GM19023 (cell line): ENCODE data around the gene ZNF2.
"Not testable (repeated sequence)": the region's sequence is repeated elsewhere in the genome, so short reads cannot be mapped to it uniquely, and the experiment has no call there.

Source experiments
- ATAC-seq: cut with Tn5 transposase; IDR thresholded peaks from one replicate; pipeline ENCODE4 v1.9.1; 2021; ENCODE audit warnings: mild to moderate bottlenecking, moderate library complexity; ENCODE audit not compliant: unreplicated experiment

The ZNF2 gene

DNA sequence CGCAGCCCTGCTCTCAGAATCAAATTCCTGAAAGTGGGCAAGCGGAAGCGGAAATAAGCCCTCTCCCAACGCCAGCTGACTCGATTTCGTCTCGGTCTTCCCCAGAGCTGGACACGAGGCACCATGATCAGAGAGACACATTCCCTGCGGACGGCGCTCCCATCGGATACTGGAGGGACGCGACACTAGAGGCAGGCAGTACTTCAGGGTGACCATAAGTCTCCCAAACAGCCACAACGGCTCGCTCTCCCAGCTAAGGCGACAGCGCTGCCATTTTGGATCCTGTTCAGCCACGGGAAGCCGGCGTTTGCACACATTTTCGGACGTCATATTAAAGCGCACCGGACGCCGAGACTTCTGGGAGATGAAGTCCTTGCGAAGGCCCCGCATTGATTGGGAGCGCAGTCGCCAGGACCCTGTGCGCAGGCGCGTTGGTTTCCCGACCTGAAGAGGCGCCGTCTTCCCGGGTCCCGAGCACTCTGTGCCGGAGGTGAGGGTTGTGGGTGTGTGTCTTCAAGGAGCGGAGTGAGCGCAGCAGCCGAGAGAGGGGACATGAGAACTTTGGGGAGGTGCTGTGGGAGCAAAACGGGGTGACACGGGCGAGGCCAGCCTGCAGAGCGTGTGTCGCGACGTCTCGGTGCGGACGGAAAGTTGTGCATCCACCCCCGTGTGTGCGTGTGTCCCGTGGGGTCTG lies at the start of gene ZNF2:
Gene ZNF2 (plus strand): TSS at position 439 of the 694 bp plus-strand sequence. CDS start 10,418 bp downstream, outside the sequence.
- ATAC-seq, result peak; percentile 92

DNA sequence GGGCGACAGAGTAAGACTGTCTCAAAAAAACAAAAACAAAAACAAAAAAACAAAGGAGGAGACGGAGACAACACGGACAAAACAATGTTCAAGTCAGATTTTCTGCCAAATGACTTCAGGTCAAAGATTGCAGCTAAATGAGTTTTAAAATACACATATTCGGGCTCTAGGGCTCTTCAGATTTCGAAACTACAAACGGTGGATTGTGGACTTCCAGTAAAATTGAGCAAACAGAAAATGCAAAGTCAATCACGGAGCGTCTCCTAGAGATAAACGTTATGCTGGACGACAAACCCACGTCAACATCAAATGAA lies 44.6 kb upstream of the ZNF2 start:
- peak; percentile 2 for ATAC-seq

DNA sequence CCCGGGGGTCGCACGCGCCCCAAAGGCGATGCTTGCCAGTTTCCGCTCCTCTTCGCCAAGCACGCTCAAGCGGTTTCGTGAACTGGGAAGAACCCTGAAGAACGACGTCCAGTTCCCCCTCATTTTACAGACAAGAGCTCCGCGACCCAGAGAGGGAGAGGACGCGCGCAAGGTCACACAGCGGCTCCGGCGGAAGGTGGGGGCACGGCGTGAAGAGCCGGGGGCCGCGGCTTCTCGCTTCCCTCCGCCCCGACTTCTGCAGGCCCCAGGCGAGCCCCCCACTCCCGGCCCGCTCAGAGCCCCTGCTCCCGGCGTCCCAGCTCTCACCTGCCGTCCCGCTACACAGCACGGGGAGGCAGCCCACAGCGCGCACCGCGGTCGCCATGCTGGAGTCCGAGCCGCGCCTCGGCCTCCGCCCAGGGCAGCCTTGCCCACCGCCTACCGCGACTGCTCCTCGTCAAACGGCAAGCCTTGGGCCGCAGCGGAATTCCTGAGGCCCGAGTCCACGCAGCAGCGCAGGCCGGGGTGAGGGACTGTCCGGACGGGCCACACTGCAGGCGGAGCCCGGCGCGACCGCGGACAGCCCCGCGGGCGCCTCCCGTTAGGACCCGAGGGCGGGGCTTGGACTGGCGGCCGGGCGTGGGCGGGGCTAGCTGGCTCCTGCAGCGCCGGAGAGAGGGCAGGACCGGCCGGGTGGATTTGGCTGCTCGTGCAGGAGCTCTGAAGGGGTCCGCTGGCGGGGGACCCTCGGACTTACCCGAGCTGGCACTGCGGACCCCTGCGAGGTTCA lies 44.0 kb upstream of the ZNF2 start, which contains the start of gene MRPS5:
Gene MRPS5 (minus strand): TSS at position 402 of the 790 bp plus-strand sequence. CDS start 17 bp downstream, at position 385.
- ATAC-seq, result peak; percentile 96

DNA sequence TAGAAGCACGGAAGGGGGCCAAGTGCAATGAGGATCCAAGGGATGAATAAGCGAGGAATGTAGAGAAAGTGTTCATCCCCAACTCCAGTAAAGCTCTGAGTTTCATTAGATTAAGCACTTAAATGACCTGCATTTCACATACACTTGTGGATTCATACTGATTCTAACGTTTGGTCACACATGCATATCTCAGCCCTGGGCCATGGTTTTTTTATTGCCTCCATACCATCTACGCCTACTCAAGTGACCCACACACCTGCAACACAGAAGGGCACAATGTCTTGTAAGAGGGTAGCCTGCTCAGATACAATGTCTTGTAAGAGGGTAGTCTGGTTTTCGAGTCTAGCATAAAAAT lies 43.4 kb upstream of the ZNF2 start:
- ATAC-seq, result peak; percentile 16

DNA sequence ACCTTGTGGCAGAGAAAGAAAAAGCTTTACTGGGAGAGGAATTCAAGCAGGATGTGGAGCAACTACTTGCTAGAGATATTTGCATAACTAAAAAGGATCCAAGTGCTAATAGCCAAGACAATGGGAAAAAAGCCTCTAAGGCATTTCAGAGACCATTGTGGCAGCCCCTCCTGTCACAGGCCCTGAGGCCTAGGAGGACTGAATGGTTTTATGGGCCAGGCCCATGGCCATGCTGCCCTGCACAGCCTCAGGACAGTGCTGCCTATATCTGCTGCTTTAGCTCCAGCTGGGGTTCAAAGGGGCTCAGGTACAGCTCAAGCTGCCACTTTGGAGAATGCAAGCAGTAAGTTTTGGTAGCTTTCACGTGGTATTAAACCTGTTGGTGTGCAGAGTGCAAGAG lies 26.9 kb upstream of the ZNF2 start:
- ATAC-seq, result no peak

DNA sequence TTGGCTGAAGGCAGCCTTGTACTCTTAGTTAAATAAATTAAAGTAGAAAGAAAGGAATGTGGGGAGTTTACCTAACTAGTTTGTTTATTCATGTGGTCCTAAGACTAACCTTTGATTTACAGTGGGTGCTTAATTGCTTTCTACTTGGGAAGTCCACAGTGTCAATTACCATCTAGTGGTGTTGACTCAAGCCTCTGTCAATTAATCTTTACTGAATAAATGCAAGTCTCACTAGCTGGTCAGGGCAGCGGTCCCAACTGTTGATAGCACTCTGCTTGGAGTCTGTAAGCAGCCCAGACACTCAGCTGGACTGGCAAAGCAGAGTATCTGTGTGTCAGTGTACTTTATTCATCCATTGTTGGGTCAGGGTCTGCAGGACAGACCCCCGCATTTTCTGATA lies 21.8 kb upstream of the ZNF2 start:
- ATAC-seq, result no peak

DNA sequence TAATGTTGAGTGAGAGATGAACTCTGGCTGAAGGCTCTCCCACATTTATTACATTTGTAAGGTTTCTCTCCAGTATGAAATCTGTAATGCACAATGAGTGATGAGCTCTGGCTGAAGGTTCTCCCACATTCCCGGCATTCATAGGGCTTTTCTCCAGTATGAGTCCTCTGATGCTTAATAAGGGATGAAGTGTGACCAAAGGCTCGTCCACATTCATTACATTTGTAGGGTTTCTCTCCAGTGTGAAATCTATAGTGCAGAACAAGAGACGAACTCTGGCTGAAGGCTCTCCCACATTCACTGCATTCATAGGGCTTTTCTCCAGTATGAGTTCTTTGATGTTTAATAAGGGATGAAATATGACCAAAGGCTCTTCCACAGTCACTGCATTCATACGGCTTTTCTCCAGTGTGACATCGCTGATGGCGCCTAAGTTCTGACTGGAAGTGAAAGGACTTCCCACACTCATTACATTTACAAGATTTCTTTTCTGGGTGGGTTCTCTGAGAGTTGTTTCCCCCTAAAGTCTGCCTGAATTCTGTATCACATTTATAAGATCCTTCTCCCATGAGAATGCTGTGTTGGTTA lies 16.1 kb upstream of the ZNF2 start:
- no peak for ATAC-seq

DNA sequence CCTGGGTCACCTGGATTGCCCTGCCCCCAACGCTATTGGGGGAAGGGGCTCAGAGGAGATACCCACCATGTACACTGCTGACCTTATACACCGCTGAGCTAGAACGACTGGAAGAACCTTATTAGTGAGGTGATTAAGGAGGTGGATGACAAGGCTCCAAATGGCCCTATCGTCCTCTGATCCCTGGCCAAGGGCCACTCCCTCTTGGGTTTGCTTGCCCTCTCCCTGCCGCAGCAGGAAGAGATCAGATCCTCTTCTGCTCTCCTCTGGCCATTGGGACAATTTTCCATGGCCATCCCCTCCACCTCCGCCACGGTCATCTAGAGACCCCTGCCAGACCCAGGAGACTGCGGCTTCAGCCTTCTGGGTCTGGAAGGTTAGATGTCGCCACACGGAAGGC lies 7.2 kb upstream of the ZNF2 start:
- no peak for ATAC-seq

DNA sequence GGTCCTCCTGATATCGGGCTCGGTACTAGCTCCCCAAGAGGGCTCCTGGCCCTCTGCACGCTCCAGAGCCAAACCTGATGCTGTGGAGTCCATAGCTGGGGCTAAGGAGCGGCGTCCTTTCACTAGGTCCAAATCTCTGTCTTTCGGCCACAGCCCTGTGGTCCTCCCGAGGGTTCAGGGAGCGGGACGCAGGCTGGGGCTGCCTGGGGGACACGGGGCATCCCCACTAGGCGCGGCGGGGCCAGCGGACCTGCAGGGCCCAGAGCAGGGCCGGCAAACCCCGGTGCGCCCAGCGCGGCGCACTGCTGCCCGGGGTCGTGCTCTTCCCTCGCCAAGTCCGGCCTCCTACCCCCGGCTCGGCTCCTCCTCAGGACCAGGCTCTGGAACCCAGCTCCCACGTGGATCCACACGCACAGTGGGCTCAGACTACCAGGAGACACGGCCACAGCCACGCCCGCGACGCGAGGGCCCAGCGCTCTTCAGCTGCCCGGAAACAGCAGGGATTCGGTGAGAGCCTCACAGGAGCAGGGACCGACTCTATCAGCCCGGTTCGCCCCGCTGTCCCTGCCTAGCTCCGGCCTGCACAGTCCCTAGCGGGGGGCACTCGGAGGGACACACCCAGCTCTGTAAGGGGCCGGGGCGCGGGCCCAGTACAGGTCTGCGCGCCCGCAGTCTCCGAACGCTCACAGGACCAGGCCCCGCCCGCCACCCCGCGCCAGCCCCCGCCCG lies 6.6 kb upstream of the ZNF2 start:
- peak; percentile 56 for ATAC-seq

DNA sequence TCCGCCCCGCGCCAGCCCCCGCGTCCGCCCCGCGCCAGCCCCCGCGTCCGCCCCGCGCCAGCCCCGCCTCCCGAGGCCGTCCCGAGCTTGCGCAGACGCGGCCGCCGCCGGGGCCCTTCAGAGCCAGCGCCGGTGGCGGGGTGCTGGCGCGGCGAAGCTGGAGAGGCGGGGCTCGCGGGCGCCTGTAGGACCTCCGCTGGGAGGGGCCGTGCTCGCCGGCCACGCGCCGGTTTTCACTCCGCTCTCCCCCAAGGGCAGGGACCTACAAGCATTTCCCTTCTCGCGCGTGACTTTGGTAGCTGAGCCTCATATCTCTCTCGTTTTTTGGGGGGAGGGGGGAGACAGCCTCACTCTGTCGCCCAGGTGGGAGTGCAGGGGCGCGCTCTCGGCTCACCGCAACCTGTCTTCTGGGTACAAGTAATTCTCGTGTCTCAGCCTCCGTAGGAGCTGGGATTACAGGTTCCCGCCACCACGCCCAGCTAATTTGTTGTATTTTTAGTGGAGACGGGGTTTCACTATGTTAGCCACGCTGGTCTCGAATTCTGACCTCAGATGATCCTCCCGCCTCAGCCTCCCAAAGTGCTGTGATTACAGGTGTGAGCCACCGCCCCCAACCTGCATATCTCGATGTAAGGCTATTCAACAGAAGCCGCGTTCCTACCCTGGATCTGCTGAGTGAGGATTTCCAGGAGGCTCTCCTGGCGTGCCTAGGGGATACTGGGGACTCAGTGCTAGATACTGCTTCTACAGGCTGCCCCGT lies 5.7 kb upstream of the ZNF2 start, which contains the start of gene ZNF514:
Gene ZNF514 (minus strand): TSS at position 159 of the 760 bp plus-strand sequence. CDS start 6,595 bp downstream, outside the sequence.
- peak; percentile 95 for ATAC-seq

DNA sequence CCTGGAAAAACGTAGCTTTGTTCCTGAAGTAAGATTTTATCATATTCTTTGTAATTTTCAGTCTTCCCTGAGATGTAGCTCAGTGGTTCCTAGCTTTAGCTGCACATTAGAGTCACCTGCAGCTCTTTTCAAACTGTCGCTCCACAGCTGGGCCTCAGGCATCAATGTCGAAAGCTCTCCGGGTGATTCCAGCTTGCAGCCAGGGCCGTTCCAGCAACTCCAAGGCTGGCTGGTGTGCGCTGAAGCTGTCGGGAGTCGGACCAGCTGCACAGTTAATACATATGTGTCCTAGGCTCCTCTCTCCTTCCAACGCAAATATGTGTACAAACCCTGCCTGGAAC lies 609 bp upstream of the ZNF2 start:
- peak; percentile 24 for ATAC-seq

DNA sequence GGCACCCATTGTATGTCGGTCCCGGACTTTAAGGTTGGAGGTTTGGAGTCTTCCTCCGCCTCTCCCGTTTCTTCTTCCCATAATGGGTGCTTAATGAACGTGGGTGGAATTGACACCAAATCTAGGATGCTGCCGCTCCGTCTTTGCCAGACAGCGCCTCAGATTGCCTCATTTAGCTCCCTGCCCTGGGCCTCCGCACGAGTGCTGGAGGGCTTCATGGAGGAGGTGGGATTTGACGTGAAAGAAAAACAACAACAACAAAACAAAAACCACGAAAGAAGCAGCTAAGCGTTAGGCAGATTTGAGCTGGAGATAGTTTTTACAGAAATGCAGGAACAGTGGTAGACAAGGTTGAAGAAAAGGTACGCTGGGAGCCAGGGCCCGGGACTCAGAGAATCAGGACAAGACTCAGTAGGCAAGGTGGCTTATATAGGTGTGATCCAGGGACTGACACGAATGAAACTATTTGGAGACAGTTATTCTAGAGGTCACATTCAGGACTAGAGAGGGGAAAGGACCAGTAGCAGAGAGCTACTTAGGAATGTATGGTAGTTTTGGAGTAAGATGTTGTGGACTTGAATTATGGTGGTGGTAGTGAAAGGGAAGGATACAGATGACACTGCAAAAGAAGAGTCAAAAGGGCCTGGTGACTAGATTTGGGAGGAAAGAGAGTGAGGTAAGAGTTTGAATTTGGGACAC lies 605 bp downstream of the ZNF2 start:
- peak; percentile 16 for ATAC-seq

DNA sequence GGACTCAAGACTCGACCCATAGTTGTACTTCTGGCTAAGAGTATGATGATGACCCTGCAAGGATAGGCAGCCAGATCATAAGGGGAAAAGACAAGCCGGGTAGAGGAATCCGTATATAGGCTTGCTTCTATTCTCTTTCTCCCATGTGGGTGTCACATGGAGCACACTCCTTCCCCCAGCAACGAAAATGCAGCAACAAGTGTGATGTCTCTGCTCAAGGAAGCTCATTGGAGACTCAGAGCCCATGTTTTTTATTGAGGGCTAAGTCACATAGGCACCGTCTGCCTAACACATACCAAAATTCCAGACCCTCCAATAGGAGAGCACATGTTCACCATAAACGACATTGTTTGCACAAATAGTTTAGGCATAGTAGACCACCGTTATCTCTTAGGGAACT lies 6.3 kb downstream of the ZNF2 start:
- no peak for ATAC-seq

DNA sequence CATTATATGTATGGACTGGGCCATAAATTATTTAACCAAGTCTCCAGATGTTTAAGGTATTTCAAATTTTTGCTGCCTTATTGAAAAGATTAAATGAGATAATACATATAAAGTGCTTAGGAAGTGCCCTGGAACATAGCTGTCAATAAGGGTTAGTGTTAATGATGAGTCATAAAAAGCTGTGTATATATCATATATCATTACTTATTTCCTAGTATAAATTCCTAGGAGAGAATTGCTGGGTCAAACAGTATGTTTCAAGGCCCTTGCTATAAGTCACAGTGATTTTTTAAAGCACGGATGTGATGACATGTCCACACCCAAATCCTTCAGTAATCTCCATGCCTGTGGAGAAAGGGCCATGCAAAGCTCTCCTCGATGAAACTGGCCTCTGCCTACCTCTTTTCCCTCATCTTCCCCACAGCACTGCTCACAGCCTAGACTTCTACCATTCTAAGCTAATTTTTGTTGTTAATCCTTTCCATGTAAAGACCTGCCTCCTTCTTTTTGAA lies 8.5 kb downstream of the ZNF2 start:
- no peak for ATAC-seq

DNA sequence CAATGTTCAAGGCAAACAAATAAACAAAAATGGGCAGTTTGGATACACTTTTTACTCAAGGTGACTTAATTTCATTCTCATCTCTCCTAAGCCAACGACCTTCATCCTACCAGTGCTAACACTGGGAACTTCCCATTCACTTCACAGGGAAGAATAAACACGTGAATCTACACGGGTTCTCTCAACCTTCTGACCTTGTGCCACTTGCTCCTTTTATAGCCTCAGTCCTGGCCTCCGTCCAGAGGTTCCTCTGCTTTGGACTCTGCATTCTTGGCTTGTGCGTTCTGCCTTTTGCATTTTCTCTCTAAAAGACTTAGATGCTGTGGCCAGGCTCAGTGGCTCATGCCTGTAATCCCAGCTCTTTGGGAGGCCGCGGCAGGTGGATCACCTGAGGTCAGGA lies 13.8 kb downstream of the ZNF2 start:
- no peak for ATAC-seq

DNA sequence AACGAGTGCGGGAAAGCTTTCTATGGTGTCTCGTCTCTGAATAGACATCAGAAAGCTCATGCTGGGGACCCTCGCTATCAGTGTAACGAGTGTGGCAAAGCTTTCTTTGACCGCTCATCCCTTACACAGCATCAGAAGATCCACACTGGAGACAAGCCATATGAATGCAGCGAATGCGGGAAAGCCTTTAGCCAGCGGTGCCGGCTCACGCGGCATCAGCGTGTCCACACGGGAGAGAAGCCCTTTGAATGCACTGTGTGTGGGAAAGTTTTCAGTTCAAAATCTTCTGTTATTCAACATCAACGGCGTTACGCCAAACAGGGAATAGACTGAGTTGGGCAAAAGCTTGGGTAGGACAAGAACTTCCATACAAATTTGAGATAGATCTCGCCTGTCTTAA lies 16.2 kb downstream of the ZNF2 start:
- ATAC-seq, result no peak

DNA sequence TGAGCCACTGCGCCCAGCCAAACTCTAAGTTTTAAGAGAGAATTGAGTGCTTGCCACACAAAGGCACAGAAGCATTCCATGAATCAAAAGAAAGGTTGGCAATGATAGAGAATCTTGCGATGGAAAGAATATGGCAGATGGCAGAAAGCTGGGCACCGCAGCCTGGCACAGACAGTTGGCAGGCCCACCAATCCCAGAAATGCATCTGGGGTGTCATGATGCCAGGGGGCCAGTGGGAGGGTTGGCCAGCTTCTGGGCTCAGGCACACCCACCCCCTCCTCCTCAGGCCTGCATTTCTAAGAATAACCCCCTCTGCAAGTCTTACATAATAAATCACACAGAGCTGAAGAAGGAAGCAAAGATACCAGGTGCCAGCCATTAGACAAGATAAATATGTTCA lies 19.6 kb downstream of the ZNF2 start:
- ATAC-seq, result no peak

DNA sequence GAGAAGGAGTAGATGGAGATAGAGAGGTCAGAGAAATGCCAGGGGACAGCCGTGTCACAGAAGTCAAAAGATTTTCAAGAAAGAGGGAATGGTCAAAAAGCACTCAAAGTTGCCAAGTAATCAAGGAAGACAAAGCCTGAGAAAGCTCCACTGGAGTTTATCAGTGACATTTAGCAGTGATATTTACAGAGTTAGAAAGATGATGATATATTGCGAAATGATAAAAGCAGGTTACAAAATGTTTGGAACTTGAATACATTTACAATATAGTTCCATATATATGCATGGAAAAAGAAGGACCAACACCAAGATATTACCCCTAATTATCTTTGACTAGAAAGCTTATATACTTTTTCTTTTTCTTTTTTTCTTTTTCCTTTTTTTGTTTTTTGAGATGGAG lies 20.4 kb downstream of the ZNF2 start:
- no peak for ATAC-seq

DNA sequence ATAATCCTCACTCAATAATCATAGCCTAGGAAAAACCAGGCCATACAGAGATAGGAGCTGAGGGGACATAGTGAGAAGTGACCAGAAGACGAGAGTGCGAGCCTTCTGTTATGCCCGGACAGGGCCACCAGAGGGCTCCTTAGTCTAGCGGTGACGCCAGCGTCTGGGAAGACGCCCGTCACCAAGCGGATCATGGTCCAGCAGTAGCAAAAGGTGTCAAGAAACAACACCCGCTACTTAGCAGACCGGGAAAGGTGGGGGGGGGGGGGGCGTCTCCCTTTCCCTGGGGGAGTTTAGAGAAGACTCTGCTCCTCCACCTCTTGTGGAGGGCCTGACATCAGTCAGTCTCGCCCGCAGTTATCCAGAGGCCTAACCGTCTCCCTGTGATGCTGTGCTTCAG lies 27.3 kb downstream of the ZNF2 start:
- not testable (repeated sequence) for ATAC-seq

DNA sequence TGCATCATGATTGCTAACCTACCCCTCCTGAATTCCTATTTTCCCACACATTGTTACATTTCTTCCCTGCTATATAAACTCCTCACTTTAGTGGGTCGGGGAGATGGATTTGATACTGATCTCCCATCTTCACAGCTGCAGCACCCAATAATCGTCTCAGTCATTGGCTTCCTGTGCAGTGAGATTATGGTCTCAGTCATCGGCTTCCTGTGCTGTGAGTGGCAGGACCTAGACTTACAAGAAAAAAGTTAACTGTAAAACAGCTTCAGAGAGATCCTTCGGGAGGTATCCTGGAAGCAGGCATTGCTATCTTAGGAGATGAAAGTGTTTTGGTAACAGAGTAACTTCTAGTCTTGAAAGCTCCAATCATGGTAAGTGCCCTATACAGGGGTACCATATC lies 38.3 kb downstream of the ZNF2 start:
- ATAC-seq, result no peak
